GM23248 (cell line): Measurements from ENCODE around the gene PXDC1. TPM values are rescaled to one million over a fixed set of nuclear protein-coding genes. Genes with fewer than 3 reads are reported as not detected.

Source experiments
- DNase-seq: peaks from one replicate; pipeline ENCODE4 v3.0.0-alpha.2; 2015
- H2AFZ ChIP-seq: fragments of 200-600 bp; sonication (generic); 2 replicates; pipeline ENCODE4 v1.6.1; 2016; ENCODE audit warnings: antibody characterized with exemption
- H3F3A ChIP-seq: fragments of 200-600 bp; sonication (generic); 2 replicates; pipeline ENCODE4 v1.6.1; 2016; ENCODE audit warnings: mild to moderate bottlenecking, antibody characterized with exemption, mixed run types; ENCODE audit not compliant: insufficient read depth
- H3K27ac ChIP-seq: fragments of 200-600 bp; sonication (generic); 2 replicates; pipeline ENCODE4 v1.5.1; 2016; ENCODE audit warnings: mild to moderate bottlenecking
- H3K27me3 ChIP-seq: fragments of 200-600 bp; sonication (generic); replicated peaks from 2 replicates; pipeline ENCODE4 v1.6.1; 2016; ENCODE audit warnings: mild to moderate bottlenecking; ENCODE audit not compliant: insufficient read depth
- H3K36me3 ChIP-seq: fragments of 200-600 bp; sonication (generic); 2 replicates; pipeline ENCODE4 v1.6.1; 2016; ENCODE audit warnings: low read depth, mild to moderate bottlenecking
- H3K4me1 ChIP-seq: fragments of 200-600 bp; sonication (generic); 2 replicates; pipeline ENCODE4 v1.6.1; 2016; ENCODE audit warnings: mild to moderate bottlenecking; ENCODE audit not compliant: insufficient read depth
- H3K4me2 ChIP-seq: fragments of 200-600 bp; sonication (generic); one replicate; pipeline ENCODE4 v1.6.1; 2016; ENCODE audit warnings: mild to moderate bottlenecking; ENCODE audit not compliant: unreplicated experiment
- H3K4me3 ChIP-seq: fragments of 200-600 bp; sonication (generic); 2 replicates; pipeline ENCODE4 v1.5.1; 2016; ENCODE audit warnings: mild to moderate bottlenecking
- H3K79me2 ChIP-seq: fragments of 200-600 bp; sonication (generic); 2 replicates; pipeline ENCODE4 v1.6.1; 2016; ENCODE audit warnings: mild to moderate bottlenecking; ENCODE audit not compliant: insufficient read depth
- H3K9ac ChIP-seq: fragments of 200-600 bp; sonication (generic); 2 replicates; pipeline ENCODE4 v1.6.1; 2016; ENCODE audit warnings: mild to moderate bottlenecking
- H3K9me2 ChIP-seq: fragments of 200-600 bp; sonication (generic); 2 replicates; pipeline ENCODE4 v1.6.1; 2016; ENCODE audit warnings: mixed run types, mild to moderate bottlenecking, moderate library complexity; ENCODE audit not compliant: insufficient read depth
- H3K9me3 ChIP-seq: fragments of 200-600 bp; sonication (generic); one replicate; pipeline ENCODE4 v1.6.1; 2017; ENCODE audit warnings: low read depth
- H4K20me1 ChIP-seq: fragments of 200-600 bp; sonication (generic); 2 replicates; pipeline ENCODE4 v1.6.0; 2016; ENCODE audit not compliant: insufficient read depth
- EZH2 ChIP-seq: fragments of 200-600 bp; sonication (generic); IDR thresholded peaks from 2 replicates; pipeline ENCODE4 v1.6.1; 2018; ENCODE audit warnings: antibody characterized with exemption, mild to moderate bottlenecking; ENCODE audit not compliant: insufficient read depth, poor library complexity, severe bottlenecking
- EZH2phosphoT487 ChIP-seq: fragments of 200-600 bp; sonication (generic); IDR thresholded peaks from 2 replicates; pipeline ENCODE4 v1.6.1; 2018; ENCODE audit warnings: antibody characterized with exemption, moderate library complexity, mild to moderate bottlenecking, low read depth; ENCODE audit not compliant: insufficient read depth
- WGBS, 2 experiments: methylation state at CpG; one replicate each; pipeline ENCODE4 v1.1.6; 2015 to 2017; ENCODE audit warnings: low lambda C conversion rate in 2 of 2, low coverage in 1 of 2; ENCODE audit errors: missing lambda C conversion rate in 2 of 2; 5-methylcytosine and 5-hydroxymethylcytosine counted together
- in situ Hi-C: fragments of 300-500 bp; cut with MboI; formaldehyde crosslinking; loops from 2 replicates; pipeline ENCODE4 v1.15.0; 2020
- polyA plus RNA-seq: library from polyadenylated mRNA; unstranded; fragments of >200 nt; fragmentation: Nextera tagmentation; extraction: Ambion mirVana; gene quantifications from 2 replicates; pipeline ENCODE4 v1.2.1, GENCODE V29; 2016
- total RNA-seq: library from RNA; depleted of rRNA; stranded (reverse); fragments of >200 nt; shearing (Covaris generic); gene quantifications from 2 replicates; pipeline ENCODE4 v1.2.3, GENCODE V29; 2014

PXDC1 gene
- total and polyA plus RNA-seq, 2 experiments from 2014 or later: 135 to 192 TPM

DNA sequence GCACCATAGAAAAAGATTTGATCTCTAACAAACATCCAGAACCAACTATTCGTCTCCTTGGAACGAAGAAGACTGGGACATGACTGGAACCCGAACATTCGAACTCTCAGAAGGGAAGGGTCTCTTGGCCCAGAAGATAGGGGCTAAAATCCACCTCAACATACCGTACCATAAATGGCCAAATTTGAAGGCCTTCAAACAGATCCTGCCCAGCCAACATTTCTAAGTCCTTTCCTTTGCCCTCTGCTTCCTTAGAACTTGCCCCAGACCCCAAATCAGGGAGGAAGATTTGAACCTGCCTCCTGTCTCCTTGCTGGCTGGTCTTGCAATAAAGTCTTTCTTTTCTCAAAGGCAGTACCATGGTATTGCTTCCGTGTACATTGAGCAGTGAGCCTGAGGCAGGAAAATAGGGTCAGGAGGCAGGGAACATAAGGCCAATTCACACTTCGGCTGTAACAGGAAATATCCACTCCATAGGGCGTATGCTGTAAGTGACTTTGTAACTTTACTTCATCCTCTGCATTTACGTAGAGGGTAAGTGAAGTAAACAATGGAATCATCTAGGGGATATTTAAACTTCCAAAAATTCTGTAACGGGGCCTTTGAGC is 1.8 kb upstream of the PXDC1 start:
- in situ Hi-C loops: no loop called here
- H3K27ac ChIP-seq: no peak overlapping the region
- peaks cover 28% of the 10 kb centered on the region for H3K79me2 ChIP-seq
- H4K20me1 ChIP-seq: no peaks in the 10 kb centered on the region
- DNase-seq: no peak
- H3K27me3 ChIP-seq: no peaks in the 10 kb centered on the region
- no peak overlapping the region for H3K4me2 ChIP-seq
- peaks cover 32% of the 10 kb centered on the region for H3F3A ChIP-seq
- WGBS, 2 experiments: 93 to 96% methylated on average over 10 of the region's 10 CpGs
- no peak overlapping the region; the same call in 1 of the 2 replicates for H3K4me3 ChIP-seq
- TF ChIP-seq EZH2phosphoT487 (no peak), EZH2 (no peak)
- peaks cover 4% of the 10 kb centered on the region for H3K4me1 ChIP-seq
- no peak overlapping the region for H3K9ac ChIP-seq
- H3K36me3 ChIP-seq: no peaks in the 10 kb centered on the region
- no peak overlapping the region for H2AFZ ChIP-seq
- no peaks in the 10 kb centered on the region for H3K9me2 ChIP-seq
- H3K9me3 ChIP-seq: no peaks in the 10 kb centered on the region

DNA sequence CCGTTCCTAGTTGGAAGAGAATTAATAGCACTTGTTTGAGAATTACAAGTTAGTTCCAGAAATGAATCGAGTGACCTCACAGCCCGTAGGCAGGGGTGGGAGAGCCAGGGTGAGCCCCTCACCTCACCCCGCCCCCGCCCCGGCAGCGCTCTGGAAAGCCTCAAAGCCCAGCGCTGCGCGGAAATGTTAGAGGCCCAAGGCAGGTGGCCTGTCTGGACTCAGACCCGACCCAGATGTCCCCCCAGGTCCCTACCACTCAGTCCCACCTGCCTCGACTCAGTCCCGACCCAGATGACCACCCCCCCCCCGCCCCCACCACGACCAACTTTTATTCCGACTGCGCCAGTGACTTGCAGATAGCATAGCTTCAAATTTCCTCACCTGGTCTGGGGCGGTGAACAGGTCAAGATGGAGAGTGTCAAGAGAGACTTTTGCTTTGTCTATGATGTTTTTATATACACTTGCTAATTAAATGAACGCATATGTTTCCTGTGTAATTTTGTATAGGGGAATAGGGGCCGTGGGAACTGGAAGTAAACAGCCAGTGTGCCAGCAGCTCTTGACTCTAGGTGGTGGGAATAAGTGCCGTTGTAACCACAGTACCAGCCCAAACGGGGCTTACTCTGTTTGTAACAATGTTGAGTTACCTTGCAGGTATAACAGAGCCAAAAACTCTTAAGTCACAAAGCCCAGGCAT is 1.2 kb upstream of the PXDC1 start:
- peak overlapping the region; percentile 94 for H3K27ac ChIP-seq
- peak overlapping the region; percentile 83 for H2AFZ ChIP-seq
- peaks cover 36% of the 10 kb centered on the region for H3F3A ChIP-seq
- 40 to 44% methylated on average over 20 to 22 of the region's 22 CpGs for WGBS, 2 experiments
- in situ Hi-C loops: no loop called here
- peak overlapping the region; percentile 91 for H3K4me2 ChIP-seq
- peak overlapping the region; percentile 99 for H3K9ac ChIP-seq
- no peaks in the 10 kb centered on the region for H3K9me2 ChIP-seq
- H3K4me3 ChIP-seq: peak overlapping the region; percentile 86
- 0 out of 2 replicates have a peak, but pooled peaks cover 4% of the 10 kb centered on the region for H4K20me1 ChIP-seq
- no peak for DNase-seq
- TF ChIP-seq EZH2phosphoT487: no peak
- no peak for TF ChIP-seq EZH2
- no peaks in the 10 kb centered on the region for H3K9me3 ChIP-seq
- no peaks in the 10 kb centered on the region for H3K27me3 ChIP-seq
- H3K36me3 ChIP-seq: no peaks in the 10 kb centered on the region
- peaks cover 7% of the 10 kb centered on the region for H3K4me1 ChIP-seq
- peaks cover 35% of the 10 kb centered on the region for H3K79me2 ChIP-seq

DNA sequence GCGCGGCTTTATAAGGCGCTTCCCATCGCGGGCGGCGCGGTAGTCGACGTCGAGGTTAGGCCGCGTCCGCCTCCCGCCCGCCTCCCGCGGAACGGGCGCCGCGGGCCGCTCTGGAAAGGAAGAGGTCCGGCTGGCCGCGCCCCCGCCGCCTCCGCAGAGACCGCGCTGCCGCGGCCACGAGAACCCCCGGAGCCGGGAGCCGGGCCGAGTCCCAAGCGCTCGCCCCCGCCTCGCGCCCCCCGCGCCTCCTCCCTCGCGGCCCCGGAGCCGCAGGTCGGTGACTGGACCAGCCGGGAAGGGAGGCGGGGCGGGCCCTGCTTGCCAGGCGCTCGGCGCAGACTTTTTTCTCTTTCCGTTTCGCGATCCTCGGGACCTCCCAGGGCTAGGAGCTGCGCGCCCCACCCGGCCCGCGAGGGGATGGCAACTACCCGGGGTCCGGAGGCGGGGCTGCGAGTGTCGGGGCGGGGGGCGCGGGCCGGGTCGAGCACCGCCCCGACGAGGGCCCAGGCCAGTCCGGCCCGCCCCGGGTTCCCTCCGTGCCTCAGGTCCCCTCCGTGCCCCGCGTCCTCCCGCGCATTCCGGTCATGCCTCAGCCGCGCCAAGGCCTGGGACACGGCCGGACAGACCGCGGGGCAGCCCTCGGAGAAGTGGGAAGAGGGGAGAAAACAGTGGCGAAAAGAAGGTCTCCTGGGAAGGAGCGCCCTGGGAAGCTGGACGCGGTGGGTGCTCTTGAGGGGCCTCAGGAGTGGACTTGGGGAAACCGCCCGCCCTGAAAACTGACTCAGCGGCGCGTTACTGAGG is 417 bp upstream of the PXDC1 start:
- DNase-seq: peak; percentile 98
- 0 out of 2 replicates have a peak, but pooled peaks cover 9% of the 10 kb centered on the region for H4K20me1 ChIP-seq
- no peak for TF ChIP-seq EZH2
- no peak for TF ChIP-seq EZH2phosphoT487
- H3K27me3 ChIP-seq: no peaks in the 10 kb centered on the region
- peaks cover 38% of the 10 kb centered on the region for H3F3A ChIP-seq
- peaks cover 14% of the 10 kb centered on the region for H3K4me1 ChIP-seq
- peak overlapping the region; percentile 86 for H3K4me3 ChIP-seq
- H2AFZ ChIP-seq: peak overlapping the region; percentile 83
- H3K4me2 ChIP-seq: peak overlapping the region; percentile 91
- H3K36me3 ChIP-seq: no peaks in the 10 kb centered on the region
- H3K79me2 ChIP-seq: peaks cover 42% of the 10 kb centered on the region
- peak overlapping the region; percentile 94 for H3K27ac ChIP-seq
- no peaks in the 10 kb centered on the region for H3K9me2 ChIP-seq
- H3K9ac ChIP-seq: peak overlapping the region; percentile 99
- 1% methylated on average over 39 to 85 of the region's 104 CpGs for WGBS, 2 experiments
- in situ Hi-C loops: no loop called here
- H3K9me3 ChIP-seq: no peaks in the 10 kb centered on the region

DNA sequence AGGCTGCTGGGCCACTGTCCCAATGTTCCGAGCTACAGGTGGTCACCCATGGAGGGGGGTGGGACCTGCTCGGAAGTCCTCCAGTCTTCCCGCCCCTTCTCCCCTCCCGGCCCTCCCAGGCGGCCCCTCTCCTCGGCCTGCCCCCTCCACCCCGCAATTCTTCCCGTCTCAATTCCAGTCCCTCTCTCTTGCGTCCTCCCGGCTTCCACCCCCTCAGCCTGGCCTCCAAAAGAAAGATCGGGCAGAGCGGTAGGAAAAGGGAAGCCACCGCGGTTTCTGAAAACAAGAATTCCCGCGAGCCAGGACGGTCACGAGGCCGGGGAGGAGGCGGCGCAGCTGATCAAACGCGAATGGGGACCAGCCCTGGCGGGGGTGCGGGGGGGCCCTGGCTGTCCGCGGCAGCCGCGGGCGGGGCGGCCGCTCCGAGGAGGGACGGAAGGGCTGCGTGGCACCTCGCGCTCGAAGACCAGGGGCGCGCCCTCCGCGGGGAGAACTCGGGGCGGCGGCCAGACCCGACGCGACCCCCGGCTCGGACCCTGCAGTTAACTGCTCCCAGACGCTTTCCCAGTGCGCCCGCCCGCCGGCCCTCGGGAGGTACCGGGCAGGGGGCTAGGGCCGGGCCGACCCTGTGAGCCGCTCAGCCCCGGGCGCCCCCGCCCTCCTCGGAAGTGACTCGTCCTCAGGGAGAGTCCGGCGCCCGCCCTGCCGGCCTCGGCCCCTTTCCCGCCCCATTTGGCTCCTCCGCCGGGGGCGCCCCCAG is 1.0 kb downstream of the PXDC1 start:
- in situ Hi-C loops: no loop called here
- peak; percentile 91 for DNase-seq
- H3K9me3 ChIP-seq: no peaks in the 10 kb centered on the region
- peak overlapping the region; percentile 91 for H3K4me2 ChIP-seq
- no peaks in the 10 kb centered on the region for H3K27me3 ChIP-seq
- peak overlapping the region; percentile 86 for H3K4me3 ChIP-seq
- H3K9me2 ChIP-seq: no peaks in the 10 kb centered on the region
- no peaks in the 10 kb centered on the region for H3K36me3 ChIP-seq
- peaks cover 57% of the 10 kb centered on the region for H3K79me2 ChIP-seq
- no peak for TF ChIP-seq EZH2phosphoT487
- TF ChIP-seq EZH2: no peak
- H3F3A ChIP-seq: peaks cover 33% of the 10 kb centered on the region
- 0 to 1% methylated on average over 19 to 54 of the region's 74 CpGs for WGBS, 2 experiments
- H3K9ac ChIP-seq: peak overlapping the region; percentile 99
- no peak overlapping the region for H2AFZ ChIP-seq
- H3K4me1 ChIP-seq: peaks cover 28% of the 10 kb centered on the region
- peak overlapping the region; percentile 94 for H3K27ac ChIP-seq
- H4K20me1 ChIP-seq: 0 out of 2 replicates have a peak, but pooled peaks cover 9% of the 10 kb centered on the region
